ENCODE results near the gene LIG1. TPM values are rescaled to one million over a fixed set of nuclear protein-coding genes. Genes with fewer than 3 reads are reported as not detected.

Gene LIG1
- total and polyA plus RNA-seq, 2 experiments from 2014 or later = 79.3 to 96.9 TPM

DNA sequence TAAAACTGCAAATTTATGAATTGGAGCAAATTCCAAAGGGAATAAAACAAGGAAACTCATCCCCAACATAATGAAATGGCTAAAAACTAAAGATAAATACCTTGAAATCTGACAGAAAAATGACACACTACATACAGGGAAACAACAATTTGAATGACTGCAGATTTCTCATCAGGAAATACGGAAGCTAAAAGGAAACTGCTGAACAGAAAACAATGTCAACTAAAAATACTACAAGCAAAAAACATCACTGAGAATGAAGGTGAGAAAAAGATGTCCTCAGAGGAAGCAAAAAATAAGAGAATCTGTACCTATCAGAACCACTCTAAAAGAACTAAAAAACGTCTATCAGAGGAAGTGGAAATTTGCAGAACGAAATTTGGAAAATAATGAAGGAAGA, 39.9 kb upstream of the LIG1 start:
- Histone ChIP-seq H3K27me3 (ENCODE audit: insufficient read depth) (no peaks in the 10 kb centered on the region), H4K20me1 (replicated peaks; ENCODE audit: insufficient read depth) (no peaks in the 10 kb centered on the region), H3F3A (replicated peaks; ENCODE audit: low read depth) (no peaks in the 10 kb centered on the region), H3K4me2 (no peak overlapping the region), H3K27ac (ENCODE audit: low read depth) (no peak overlapping the region), H3K79me2 (replicated peaks; ENCODE audit: insufficient read depth) (no peaks in the 10 kb centered on the region), H3K9me2 (ENCODE audit: insufficient read depth) (no peaks in the 10 kb centered on the region), H3K4me1 (ENCODE audit: insufficient read depth) (no peaks in the 10 kb centered on the region; the same call in 1 of the 2 replicates), H3K36me3 (ENCODE audit: insufficient read depth) (no peaks in the 10 kb centered on the region), H2AFZ (no peak overlapping the region), H3K4me3 (no peak overlapping the region)
- TF ChIP-seq POLR2AphosphoS5 (IDR thresholded peaks at IDR 0.05; ENCODE audit: low read depth) = no peak
- TF ChIP-seq JUNB (IDR thresholded peaks at IDR 0.05; ENCODE audit: unreplicated experiment) = no peak
- no peak for TF ChIP-seq ZNF114 (CRISPR knock-in tag; IDR thresholded peaks at IDR 0.05)
- TF ChIP-seq CREB1 (CRISPR knock-in tag; IDR thresholded peaks at IDR 0.05; ENCODE audit: low read depth) = no peak
- TF ChIP-seq EZH2 (IDR thresholded peaks at IDR 0.05; ENCODE audit: low read depth, unreplicated experiment) = no peak
- no peak for TF ChIP-seq ZNF331 (CRISPR knock-in tag; IDR thresholded peaks at IDR 0.05; ENCODE audit: low read depth)
- TF ChIP-seq, protein P1, sequence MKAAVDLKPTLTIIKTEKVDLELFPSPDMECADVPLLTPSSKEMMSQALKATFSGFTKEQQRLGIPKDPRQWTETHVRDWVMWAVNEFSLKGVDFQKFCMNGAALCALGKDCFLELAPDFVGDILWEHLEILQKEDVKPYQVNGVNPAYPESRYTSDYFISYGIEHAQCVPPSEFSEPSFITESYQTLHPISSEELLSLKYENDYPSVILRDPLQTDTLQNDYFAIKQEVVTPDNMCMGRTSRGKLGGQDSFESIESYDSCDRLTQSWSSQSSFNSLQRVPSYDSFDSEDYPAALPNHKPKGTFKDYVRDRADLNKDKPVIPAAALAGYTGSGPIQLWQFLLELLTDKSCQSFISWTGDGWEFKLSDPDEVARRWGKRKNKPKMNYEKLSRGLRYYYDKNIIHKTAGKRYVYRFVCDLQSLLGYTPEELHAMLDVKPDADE (IDR thresholded peaks at IDR 0.05) = no peak
- TF ChIP-seq STAT1 (IDR thresholded peaks at IDR 0.05; ENCODE audit: unreplicated experiment) = no peak
- TF ChIP-seq ZNF462 (CRISPR knock-in tag; IDR thresholded peaks at IDR 0.05) = no peak
- TF ChIP-seq, protein P2, sequence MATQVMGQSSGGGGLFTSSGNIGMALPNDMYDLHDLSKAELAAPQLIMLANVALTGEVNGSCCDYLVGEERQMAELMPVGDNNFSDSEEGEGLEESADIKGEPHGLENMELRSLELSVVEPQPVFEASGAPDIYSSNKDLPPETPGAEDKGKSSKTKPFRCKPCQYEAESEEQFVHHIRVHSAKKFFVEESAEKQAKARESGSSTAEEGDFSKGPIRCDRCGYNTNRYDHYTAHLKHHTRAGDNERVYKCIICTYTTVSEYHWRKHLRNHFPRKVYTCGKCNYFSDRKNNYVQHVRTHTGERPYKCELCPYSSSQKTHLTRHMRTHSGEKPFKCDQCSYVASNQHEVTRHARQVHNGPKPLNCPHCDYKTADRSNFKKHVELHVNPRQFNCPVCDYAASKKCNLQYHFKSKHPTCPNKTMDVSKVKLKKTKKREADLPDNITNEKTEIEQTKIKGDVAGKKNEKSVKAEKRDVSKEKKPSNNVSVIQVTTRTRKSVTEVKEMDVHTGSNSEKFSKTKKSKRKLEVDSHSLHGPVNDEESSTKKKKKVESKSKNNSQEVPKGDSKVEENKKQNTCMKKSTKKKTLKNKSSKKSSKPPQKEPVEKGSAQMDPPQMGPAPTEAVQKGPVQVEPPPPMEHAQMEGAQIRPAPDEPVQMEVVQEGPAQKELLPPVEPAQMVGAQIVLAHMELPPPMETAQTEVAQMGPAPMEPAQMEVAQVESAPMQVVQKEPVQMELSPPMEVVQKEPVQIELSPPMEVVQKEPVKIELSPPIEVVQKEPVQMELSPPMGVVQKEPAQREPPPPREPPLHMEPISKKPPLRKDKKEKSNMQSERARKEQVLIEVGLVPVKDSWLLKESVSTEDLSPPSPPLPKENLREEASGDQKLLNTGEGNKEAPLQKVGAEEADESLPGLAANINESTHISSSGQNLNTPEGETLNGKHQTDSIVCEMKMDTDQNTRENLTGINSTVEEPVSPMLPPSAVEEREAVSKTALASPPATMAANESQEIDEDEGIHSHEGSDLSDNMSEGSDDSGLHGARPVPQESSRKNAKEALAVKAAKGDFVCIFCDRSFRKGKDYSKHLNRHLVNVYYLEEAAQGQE (IDR thresholded peaks at IDR 0.05; ENCODE audit: unreplicated experiment) = no peak
- TF ChIP-seq, protein P3, sequence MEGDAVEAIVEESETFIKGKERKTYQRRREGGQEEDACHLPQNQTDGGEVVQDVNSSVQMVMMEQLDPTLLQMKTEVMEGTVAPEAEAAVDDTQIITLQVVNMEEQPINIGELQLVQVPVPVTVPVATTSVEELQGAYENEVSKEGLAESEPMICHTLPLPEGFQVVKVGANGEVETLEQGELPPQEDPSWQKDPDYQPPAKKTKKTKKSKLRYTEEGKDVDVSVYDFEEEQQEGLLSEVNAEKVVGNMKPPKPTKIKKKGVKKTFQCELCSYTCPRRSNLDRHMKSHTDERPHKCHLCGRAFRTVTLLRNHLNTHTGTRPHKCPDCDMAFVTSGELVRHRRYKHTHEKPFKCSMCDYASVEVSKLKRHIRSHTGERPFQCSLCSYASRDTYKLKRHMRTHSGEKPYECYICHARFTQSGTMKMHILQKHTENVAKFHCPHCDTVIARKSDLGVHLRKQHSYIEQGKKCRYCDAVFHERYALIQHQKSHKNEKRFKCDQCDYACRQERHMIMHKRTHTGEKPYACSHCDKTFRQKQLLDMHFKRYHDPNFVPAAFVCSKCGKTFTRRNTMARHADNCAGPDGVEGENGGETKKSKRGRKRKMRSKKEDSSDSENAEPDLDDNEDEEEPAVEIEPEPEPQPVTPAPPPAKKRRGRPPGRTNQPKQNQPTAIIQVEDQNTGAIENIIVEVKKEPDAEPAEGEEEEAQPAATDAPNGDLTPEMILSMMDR (conservative IDR thresholded peaks at IDR 0.05; ENCODE audit: low read depth in 2 of 2) = no peak
- TF ChIP-seq EZH2phosphoT487 (IDR thresholded peaks at IDR 0.05; ENCODE audit: unreplicated experiment) = no peak
- DNase-seq (ENCODE audit: low spot score) = no peak
- H3K27ac Mint-ChIP-seq = no peak overlapping the region
- no peak for ATAC-seq
- H3K27me3 Mint-ChIP-seq (ENCODE audit: insufficient read depth, low read depth, poor library complexity) = no peaks in the 10 kb centered on the region
- H3K4me3 Mint-ChIP-seq = no peak overlapping the region
- H3K9me3 Mint-ChIP-seq = peaks cover 7% of the 10 kb centered on the region; the same call in 2 of the 3 replicates
- H3K36me3 Mint-ChIP-seq (ENCODE audit: low read depth) = peaks cover 4% of the 10 kb centered on the region; the same call in 1 of the 3 replicates
- no peaks in the 10 kb centered on the region for H3K4me1 Mint-ChIP-seq
